AG09319 (cell line): Measurements from ENCODE around the gene IER5.

ENCODE experiments used
- DNase-seq: peaks from one replicate; pipeline ENCODE4 v3.0.0-alpha.2; 2010; ENCODE audit warnings: low read depth; ENCODE audit errors: extremely low read depth
- CTCF ChIP-seq: IDR thresholded peaks from 2 replicates; pipeline ENCODE4 v1.5.1; 2011; ENCODE audit warnings: low read depth, mild to moderate bottlenecking, inconsistent platforms, low read length, moderate library complexity

The IER5 gene

GRCh38 chr1:181062836-181063428, 25.6 kb upstream of the IER5 start:
- no peak for TF ChIP-seq CTCF
- no peak for DNase-seq

GRCh38 chr1:181064011-181064623, 24.4 kb upstream of the IER5 start:
- TF ChIP-seq CTCF, result no peak
- no peak for DNase-seq

- no peak for TF ChIP-seq CTCF
- DNase-seq, result no peak
Measured at GRCh38 chr1:181064702-181065101, 23.8 kb upstream of the IER5 start.

GRCh38 chr1:181073638-181074037, 14.9 kb upstream of the IER5 start:
- TF ChIP-seq CTCF, result no peak
- DNase-seq, result no peak

- no peak for DNase-seq
- no peak for TF ChIP-seq CTCF
Measured at GRCh38 chr1:181075766-181076350, 12.6 kb upstream of the IER5 start.

GRCh38 chr1:181076852-181077251, 11.6 kb upstream of the IER5 start:
- no peak for DNase-seq
- TF ChIP-seq CTCF, result no peak

- TF ChIP-seq CTCF, result no peak
- no peak for DNase-seq
Measured at GRCh38 chr1:181077576-181078242, 10.8 kb upstream of the IER5 start.
